HG03354 (cell line): ENCODE results near the gene TES.

ENCODE experiments used
- ATAC-seq: cut with Tn5 transposase; IDR thresholded peaks from one replicate; pipeline ENCODE4 v1.9.1; 2021; ENCODE audit warnings: mild to moderate bottlenecking; ENCODE audit not compliant: unreplicated experiment, poor library complexity, severe bottlenecking

Gene TES

GRCh38 chr7:116218051-116218645, 7.8 kb downstream of the TES start:
- ATAC-seq: no peak

GRCh38 chr7:116218747-116219146, 8.4 kb downstream of the TES start:
- no peak for ATAC-seq

- no peak for ATAC-seq
These were observed 8.9 kb downstream of the TES start for GRCh38 chr7:116219288-116219687.

- ATAC-seq: no peak
These were observed 9.5 kb downstream of the TES start for GRCh38 chr7:116219834-116220233.

- no peak for ATAC-seq
These were observed 12.2 kb downstream of the TES start for GRCh38 chr7:116222501-116222900.

GRCh38 chr7:116223588-116223987, 13.2 kb downstream of the TES start:
- ATAC-seq: no peak

- ATAC-seq: peak; percentile 64
These were observed 14.3 kb downstream of the TES start for GRCh38 chr7:116224492-116225098.

GRCh38 chr7:116225860-116226259, 15.5 kb downstream of the TES start:
- no peak for ATAC-seq

GRCh38 chr7:116226664-116227063, 16.3 kb downstream of the TES start:
- no peak for ATAC-seq

- no peak for ATAC-seq
These were observed 17.4 kb downstream of the TES start for GRCh38 chr7:116227678-116228239.

GRCh38 chr7:116228241-116228640, 17.9 kb downstream of the TES start:
- no peak for ATAC-seq

- peak; percentile 61 for ATAC-seq
These were observed 19.0 kb downstream of the TES start for GRCh38 chr7:116229366-116229765.

GRCh38 chr7:116230191-116231005, 20.1 kb downstream of the TES start:
- ATAC-seq: no peak

GRCh38 chr7:116231543-116231942, 21.2 kb downstream of the TES start:
- ATAC-seq: no peak

- ATAC-seq: no peak
These were observed 21.6 kb downstream of the TES start for GRCh38 chr7:116231949-116232348.

- ATAC-seq: no peak
These were observed 22.0 kb downstream of the TES start for GRCh38 chr7:116232350-116232749.

GRCh38 chr7:116232920-116233319, 22.6 kb downstream of the TES start:
- ATAC-seq: no peak

GRCh38 chr7:116234517-116235200, 24.3 kb downstream of the TES start:
- no peak for ATAC-seq

GRCh38 chr7:116235380-116235779, 25.0 kb downstream of the TES start:
- ATAC-seq: no peak

GRCh38 chr7:116236020-116236630, 25.8 kb downstream of the TES start:
- ATAC-seq: peak; percentile 75
